Skin of body (tissue), 2 donors: Measurements from ENCODE around the gene RPE65. TPM values are rescaled to one million over a fixed set of nuclear protein-coding genes. Genes with fewer than 3 reads are reported as not detected.
"Not testable (repeated sequence)": the region's sequence is repeated elsewhere in the genome, so short reads cannot be mapped to it uniquely, and the experiment has no call there.

Experiments
- DNase-seq: peaks from one replicate; lab custom pipeline; 2025; lab: John Stamatoyannopoulos, UW
- total RNA-seq: library from RNA; depleted of rRNA; stranded (reverse); fragments of >200 nt; gene quantifications from one replicate; pipeline ENCODE4 v1.2.3, GENCODE V29; 2014

RPE65 gene
- total RNA-seq, 1 donor from 2014 or later, result 0.10 TPM

DNA sequence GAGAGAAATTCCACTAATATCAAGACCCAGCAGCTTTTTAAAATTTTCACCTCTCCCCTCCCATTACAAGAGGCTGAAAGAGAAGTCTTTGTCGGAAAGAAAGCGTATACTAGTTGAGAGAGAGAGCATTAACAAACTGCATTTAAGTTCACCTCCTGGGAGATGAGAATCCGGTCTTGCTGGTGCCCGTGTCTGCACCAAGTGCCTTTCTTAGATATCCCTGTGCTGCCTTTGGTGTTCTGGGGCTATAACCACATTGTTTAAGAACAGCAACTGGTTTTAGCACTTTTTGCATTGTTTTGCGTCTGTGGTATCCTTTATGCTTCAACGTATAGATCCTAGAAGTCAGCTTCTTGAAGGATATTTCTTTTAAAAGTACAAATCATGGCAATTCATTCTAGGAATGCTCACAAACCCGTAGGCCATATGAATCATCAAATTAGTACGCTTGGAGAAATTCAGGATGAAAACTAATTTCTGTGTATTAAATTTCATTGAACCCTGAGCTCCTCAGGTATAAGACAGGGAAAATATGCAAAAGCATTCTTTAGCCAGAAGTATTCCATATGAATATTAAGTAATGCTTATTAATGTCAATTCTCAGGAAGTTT is 3.4 kb upstream of the RPE65 start:
- no peak for DNase-seq

DNA sequence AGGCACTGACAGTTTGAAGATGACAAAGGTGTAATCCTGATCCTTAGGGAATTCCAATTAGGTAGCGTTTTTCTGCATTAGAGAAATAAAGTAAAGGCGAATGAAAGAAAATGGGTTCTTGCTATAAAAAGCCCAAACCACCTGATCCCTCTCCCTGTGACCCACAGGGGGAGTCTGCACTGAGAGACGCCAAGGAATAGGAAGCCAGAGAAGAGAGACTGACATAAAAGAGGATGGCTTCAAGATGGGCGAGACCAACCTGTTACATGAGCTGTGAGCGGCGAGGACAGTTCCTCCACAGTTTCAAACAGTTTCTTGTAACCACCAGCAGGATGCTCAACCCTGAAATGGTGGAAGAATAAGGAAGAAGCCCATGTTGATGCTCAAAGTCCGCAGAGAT is 1.4 kb downstream of the RPE65 start:
- DNase-seq, result no peak

DNA sequence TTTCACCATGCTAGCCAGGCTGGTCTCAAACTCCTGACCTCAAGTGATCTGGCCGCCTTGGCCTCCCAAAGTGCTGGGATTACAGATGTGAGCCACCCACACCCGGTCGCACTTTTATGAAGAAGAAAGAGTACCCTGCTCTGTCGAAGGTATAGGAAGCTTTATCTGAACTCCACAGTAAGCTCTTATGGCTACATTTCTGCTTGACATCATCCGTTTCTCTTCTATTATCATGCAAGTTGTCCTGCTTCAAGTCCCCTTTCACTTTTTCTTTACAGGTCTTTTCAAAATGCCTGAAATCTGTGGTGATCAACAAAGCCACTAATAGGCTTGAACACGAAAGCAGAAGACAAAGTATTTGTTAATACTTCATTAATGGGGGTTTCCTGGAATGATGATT is 4.0 kb downstream of the RPE65 start:
- DNase-seq, result no peak

DNA sequence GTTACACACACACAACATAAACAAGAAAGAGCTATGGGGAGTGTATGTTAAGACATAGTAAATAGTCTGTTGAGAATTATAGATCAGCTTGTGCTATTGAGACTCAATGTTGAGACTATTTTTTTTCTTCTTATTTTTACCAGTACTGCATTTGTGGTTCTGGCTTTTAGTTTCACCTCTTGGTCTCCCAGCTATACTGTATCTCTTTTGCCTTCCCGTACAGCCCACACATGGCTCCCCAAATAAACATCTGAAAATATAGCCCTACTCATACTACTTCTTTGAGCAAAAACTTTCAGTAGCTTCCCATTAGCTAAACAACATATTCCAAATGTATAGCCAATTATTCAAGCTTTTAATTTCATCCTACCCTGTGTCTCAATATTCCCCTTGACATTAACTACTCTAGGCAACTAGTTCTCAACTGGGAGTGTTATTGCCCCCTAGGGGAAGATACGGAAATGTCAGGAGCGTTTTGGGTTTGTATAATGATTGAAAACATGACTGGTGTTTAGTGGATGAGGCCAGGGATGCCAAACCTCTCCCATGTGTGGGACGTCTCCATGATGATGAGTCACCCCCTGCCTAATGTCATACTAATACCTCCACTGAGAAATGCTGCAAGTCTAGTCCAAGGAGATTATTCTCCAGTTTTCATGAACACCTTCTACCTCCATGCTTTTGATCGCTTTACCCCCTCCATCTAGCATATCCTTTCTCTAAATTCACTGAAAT is 6.8 kb downstream of the RPE65 start:
- DNase-seq, result no peak

DNA sequence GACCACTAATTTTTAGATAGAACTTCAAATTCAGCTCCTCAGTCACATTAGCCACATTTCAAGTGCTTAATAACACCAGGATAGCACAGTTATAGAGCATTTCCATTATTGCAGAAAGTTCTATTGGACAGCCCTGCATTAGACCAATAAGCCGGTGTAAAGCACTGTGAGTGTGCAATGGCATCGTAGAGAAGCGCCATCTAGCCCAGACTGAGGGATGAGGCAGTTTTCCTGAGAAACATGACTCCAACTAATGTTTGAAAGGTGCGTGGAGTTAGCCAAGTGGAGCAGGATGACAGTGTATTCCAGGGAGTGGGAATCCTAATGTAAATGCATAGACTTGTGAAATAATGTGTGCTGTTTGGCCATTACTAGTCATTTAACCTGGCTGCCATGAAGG is 7.7 kb downstream of the RPE65 start:
- no peak for DNase-seq

DNA sequence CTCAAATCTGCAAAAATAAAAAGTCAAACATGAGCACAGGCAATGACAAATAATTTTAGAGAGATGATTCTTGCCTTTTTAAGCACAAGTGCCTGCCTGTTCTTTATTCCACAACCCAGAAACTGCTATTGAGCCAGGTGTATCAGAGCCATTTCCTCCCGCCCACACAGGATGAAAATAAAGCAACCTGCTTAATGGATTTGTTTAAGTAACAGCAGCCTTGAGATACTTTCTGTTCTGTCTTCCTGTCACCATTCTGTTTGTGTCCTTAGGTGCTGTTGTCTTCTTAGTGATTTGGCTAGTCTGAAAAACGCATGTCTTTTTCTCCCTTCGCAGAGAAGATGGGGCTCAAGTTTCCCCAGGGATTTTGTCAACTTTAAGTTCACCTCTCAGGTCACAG is 11.4 kb downstream of the RPE65 start:
- no peak for DNase-seq

DNA sequence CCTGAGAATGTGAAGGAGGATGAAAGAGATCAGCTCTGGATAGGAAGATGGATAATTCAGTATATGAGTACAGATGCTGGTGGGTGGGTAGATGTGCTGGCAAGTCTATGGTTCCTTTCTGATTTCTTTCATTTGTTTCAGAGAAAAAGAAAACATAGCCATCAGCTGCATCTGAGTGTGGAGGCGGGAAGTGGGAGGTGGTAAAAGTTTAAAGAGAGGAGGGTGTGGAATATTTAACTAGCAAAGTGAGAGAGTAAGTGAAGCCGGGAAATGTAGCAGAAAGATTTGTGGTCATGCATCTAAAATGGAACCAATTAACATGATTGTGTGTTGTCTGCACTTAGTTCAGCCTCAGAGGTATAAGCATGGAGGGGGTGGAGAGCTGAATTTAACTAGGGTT is 16.4 kb downstream of the RPE65 start:
- no peak for DNase-seq

DNA sequence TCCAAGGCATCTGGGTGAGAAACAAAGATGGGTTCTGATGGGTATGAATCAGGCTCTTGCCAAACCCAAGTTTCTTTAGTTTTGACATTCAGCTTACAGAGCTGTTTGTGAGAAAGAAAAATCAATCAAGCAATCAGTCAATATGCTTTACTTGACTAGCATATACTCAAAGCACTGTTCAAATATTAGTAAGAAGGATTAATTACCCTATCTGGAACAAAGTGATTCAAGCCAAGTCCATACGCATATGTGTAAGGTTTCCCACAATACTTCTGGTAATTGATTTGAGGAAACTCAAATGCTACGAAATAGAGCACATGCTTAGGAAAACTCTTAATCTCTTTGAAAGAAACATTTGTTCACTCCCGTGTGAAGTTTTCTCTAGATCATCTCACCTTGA is 18.7 kb downstream of the RPE65 start:
- no peak for DNase-seq

DNA sequence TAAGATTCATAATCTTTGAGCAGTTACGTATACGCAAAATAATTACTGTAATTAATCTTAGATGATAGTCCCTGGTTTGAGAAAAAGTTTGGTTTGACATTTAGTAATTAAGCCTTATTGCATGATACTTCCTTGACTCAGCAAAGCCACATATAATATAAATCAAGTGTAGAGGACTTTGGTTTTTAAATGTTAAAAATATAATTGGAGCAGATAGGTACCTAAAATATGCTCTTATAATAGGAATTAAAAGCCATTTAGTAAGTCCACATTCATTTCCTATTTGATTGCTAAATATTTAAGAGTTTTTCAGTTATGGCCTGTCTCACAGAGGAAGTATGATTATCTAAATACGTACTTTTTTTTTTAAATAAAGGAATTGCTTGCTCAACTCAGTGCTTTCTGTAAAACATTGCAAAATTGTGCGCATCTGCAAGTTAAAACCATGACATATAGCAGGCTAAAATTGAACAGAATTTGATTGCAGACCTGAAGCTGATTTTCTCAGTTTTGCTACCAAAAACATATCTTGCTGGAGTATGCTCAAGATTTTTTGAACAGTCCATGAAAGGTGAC is 20.4 kb downstream of the RPE65 start:
- no peak for DNase-seq

DNA sequence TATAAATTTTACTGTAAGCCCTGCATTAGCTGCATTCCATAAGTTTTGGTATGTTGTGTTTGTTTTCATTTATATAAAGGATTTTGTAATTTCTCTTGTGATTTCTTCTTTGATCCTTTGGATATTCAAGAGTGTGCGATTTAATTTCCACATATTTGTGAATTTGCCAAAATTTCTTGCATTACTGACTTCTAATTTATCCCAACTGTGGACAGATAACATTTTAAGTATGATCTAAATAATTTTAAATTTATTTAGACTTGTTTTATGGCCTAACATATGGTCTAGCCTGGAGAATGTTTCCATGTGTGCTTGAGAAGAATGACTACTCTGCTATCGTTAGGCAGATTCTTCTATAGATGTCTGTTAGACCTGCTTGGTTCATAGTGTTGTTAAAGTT is 23.2 kb downstream of the RPE65 start:
- peak; percentile 21 for DNase-seq

DNA sequence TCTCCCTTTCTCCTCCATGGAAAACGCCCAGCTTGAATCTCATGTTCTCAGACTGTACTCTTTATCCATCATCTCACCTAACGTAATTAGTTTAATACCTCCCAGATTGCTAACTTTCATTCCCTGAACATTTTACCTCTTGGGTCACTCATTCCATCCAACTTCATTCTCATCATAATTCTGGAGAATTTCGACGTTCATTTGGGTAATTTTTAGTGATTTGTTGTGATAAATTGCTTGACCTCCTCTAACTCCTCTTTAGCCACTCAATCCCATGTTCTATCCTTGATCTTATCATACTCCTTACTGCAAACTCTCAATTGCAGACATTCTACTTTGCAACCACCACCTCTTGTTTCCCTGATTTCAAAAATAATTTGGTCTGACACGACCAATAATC is 28.4 kb downstream of the RPE65 start:
- DNase-seq, result no peak

DNA sequence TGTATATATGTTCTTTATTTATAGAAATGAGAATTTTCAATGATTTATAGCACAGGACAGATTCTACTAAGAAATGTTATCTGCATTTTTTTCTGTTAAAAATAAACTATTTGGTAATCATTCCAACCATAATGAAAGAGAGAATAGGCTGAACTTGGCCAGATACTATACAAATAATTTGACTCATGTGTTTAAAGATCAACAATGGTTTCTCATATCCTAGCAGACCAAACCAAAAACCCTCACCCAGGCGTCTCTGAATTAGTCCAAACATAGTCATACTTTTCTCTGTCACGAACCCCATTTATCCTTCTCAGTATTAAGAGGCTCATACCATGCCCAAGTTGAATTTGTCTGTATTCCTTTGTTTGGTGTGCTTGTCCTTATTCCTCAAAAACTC is 40.3 kb downstream of the RPE65 start:
- DNase-seq, result no peak

DNA sequence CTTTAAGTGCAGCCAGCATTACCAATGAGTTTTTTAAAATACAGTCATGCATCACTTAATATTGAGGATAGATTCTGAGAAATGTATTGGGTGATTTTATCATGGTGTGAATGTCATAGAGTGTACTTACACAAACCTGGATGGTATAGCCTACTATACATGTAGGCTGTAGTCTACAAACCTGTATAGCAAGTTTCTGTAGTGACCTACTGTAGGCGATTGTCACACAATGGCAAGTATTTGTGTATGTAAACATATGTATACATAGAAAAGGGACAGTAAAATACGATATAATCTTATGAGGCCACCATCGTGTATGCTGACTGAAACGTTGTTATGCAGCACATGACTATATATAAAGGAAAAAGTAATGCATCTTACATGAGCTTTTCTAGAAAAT is 48.2 kb downstream of the RPE65 start:
- DNase-seq, result no peak

DNA sequence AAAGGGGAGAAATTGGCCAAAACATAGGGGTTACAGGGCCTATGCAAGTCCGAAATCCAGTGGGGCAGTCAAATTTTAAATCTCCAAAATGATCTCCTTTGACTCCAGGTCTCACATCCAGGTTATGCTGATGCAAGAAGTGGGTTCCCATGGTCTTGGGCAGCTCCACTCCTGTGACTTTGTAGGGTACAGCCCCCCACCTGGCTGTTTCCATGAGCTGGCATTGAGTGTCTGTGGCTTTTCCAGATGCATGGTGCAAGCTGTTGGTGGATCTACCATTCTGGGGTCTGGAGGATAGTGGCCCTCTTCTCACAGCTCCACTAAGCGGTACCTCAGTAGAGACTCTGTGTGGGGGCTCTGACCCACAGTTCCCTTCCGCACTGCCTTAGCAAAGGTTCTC is 54.2 kb downstream of the RPE65 start:
- DNase-seq, result not testable (repeated sequence)

DNA sequence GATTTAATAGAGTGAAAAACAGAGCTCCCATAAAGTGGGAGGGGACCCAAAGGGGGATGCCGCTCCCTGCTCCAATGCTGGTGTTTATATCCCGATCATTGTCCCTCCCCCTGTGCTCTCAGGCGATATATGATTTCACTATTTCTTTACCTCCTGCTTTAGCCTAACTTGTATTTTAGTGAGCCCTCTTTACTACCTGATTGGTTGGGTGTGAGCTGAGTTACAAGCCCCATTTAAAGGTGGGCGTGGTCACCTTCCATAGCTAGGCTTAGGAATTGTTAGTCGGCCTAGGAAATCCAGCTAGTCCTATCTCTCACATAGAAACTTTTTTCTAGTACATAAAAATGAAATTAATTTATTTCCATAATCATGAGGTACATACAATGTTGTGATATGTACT is 57.3 kb downstream of the RPE65 start:
- not testable (repeated sequence) for DNase-seq

DNA sequence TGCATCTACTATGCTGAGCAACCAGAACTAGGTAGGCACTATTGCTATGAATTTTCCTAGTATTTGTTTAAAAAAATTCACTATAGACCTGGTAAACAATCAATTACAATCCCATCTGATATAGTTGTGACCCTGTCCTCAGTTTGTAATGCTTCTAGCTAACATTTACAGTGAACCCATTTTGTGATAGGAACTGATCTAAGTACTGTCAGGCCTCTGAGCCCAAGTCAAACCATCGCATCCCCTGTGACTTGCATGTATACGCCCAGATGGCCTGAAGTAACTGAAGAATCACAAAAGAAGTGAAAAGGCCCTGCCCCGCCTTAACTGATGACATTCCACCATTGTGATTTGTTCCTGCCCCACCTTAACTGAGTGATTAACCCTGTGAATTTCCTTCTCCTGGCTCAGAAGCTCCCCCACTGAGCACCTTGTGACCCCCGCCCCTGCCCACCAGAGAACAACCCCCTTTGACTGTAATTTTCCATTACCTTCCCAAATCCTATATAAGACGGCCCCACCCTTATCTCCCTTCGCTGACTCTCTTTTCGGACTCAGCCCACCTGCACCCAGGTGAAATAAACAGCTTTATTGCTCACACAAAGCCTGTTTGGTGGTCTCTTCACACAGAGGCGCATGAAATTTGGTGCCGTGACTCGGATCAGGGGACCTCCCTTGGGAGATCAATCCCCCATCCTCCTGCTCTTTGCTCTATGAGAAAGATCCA is 63.8 kb downstream of the RPE65 start:
- not testable (repeated sequence) for DNase-seq

DNA sequence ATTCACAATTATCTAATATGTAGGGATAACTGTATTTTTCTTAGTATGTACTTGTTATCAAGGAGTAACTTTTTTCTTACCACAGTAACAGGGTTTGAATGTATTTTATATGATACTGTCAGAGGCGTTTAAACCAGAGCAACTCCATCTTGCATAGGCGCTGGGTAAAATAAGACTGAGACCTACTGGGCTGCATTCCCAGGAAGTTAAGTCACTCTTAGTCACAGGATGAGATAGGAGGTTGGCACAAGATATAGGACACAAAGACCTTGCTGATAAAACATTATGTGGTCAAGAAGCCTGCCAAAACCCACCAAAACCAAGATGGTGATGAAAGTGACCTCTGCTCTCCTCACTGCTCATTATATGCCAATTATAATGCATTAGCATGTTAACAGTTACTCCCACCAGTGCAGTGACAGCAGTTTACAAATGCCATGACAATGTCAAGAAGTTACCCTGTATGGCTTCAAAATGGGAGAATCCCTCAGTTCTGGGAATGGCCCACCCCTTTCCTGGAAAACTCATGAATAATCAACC is 64.8 kb downstream of the RPE65 start:
- DNase-seq, result no peak

DNA sequence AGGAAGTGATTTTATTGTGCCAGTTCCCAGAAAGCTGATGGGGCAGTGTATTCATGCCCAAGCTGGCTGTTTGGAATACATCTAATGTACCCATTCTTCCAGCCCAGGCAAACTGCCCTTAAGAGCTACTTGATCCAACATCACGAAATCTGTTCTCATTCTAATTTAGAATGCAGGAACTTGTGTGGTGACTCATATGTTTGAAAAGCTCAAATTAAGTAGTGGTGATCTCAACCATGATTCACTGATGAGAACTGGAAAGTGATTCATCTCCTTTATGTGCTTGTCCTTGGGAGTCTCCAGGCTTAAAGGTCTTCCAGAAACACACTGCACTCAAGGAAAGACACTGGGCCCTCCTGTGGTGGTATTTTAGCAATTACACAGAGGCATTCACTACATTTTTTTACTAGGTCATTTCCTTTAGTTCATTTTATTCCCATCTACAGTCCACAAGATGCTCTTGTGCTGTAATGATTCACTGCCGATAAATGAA is 65.4 kb downstream of the RPE65 start:
- no peak for DNase-seq

DNA sequence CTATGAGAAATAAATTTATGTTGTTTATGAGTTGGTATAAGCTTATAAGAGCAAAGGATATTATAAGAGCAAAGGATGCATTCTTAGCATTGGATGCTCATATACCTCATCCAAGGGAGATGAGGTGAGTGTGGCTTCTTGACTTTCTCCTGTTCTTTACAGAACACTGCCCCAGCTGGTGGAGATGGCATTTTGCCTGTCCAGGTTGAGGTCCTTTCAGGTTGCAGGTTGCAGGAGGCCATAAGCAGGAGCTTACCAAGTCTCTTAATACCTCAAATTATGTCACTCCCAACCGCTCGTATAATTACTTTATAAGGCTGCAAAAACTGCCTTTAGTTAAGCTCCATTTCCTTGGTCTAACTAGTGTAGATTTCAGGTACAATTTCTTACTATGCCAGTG is 66.7 kb downstream of the RPE65 start:
- no peak for DNase-seq

DNA sequence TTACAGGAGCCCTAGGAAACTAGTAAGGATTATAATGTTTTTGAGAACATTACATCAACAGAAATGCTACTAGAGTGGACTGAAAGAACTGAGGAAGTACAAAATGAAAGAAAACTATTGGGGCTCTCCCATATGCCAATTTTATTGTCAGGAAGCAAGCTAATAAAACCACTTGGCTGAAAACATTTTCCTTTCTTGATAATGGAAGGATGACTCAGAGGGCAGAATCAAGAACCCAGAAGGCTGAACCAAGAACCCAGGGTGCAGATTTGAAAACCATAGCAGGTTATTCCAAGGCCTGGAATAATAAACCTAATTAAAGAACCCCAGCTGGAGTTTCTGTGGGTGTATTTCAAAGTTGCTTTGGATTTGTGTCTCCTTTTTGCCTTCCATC is 70.7 kb downstream of the RPE65 start:
- no peak for DNase-seq
